Measurements from ENCODE around the gene USP5. TPM values are rescaled to one million over a fixed set of nuclear protein-coding genes. Genes with fewer than 3 reads are reported as not detected.
A peak's percentile ranks its signal among the peaks of the same experiment; 100 is the strongest.
"Not testable (repeated sequence)": the region's sequence is repeated elsewhere in the genome, so short reads cannot be mapped to it uniquely, and the experiment has no call there.

The USP5 gene
- total RNA-seq, 2 donors from 2014 or later: 120 to 257 TPM

DNA sequence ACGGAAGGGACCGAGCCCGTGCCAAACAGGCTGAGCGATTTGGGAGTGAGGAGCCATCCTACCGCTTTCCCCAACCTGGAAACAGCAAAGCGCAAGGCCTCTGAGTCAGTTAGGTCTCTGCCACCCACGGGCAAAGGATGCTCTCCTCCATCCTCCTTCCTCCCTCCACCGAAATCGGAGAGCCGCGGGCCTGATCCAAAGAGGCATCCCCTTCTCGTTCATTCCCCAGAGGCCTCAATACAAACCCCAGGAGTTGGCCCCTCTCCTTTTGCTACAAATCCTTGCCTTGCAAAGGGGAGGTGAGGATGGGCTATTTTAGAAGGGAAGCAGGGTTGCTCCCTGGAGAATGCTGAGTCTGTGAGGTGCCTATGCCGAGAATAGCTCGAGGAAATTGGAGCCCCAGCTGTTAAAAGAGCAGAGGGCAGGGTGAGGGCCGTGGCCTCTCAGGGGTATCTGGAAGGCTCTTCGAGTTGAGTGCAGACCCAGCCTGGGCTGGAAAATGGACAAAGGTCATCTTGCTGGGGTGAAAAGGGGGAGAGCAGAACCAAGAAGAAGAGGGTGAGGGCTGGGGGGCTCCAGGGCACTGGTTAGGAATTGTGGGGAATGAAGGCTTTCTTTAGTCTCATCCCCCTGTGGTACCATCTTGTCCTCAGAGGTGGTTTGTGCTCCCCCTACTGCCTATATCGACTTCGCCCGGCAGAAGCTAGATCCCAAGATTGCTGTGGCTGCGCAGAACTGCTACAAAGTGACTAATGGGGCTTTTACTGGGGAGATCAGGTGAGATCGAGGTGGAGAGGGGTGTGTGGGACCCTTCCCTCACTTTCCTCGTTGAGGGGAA, 16.5 kb downstream of the USP5 start:
- H3K4me1 Mint-ChIP-seq: peaks cover 57% of the 10 kb centered on the region
- peak overlapping the region; percentile 99 for H3K4me3 ChIP-seq (ENCODE audit: low read length)
- no peaks in the 10 kb centered on the region for H3K27me3 Mint-ChIP-seq (ENCODE audit: insufficient read depth)
- TF ChIP-seq, protein P1, sequence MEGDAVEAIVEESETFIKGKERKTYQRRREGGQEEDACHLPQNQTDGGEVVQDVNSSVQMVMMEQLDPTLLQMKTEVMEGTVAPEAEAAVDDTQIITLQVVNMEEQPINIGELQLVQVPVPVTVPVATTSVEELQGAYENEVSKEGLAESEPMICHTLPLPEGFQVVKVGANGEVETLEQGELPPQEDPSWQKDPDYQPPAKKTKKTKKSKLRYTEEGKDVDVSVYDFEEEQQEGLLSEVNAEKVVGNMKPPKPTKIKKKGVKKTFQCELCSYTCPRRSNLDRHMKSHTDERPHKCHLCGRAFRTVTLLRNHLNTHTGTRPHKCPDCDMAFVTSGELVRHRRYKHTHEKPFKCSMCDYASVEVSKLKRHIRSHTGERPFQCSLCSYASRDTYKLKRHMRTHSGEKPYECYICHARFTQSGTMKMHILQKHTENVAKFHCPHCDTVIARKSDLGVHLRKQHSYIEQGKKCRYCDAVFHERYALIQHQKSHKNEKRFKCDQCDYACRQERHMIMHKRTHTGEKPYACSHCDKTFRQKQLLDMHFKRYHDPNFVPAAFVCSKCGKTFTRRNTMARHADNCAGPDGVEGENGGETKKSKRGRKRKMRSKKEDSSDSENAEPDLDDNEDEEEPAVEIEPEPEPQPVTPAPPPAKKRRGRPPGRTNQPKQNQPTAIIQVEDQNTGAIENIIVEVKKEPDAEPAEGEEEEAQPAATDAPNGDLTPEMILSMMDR (conservative IDR thresholded peaks at IDR 0.05): no peak
- H3K4me1 ChIP-seq (ENCODE audit: control insufficient read depth, insufficient read depth, low read length): peaks cover 8% of the 10 kb centered on the region
- H3K9me3 Mint-ChIP-seq: no peaks in the 10 kb centered on the region
- peaks cover 61% of the 10 kb centered on the region for H3K36me3 Mint-ChIP-seq (ENCODE audit: low read depth)
- H3K27ac ChIP-seq (ENCODE audit: low read depth, low read length): peak overlapping the region; percentile 47
- H3K27me3 ChIP-seq (ENCODE audit: control insufficient read depth, insufficient read depth, low read length, poor library complexity, severe bottlenecking): no peaks in the 10 kb centered on the region
- H3K4me3 Mint-ChIP-seq: peak overlapping the region; percentile 95
- peak overlapping the region; percentile 77 for H3K9ac ChIP-seq (ENCODE audit: extremely low read depth, low read length, poor library complexity, severe bottlenecking)
- H3K9me3 ChIP-seq (ENCODE audit: control insufficient read depth, low read length): no peaks in the 10 kb centered on the region
- 8 to 10% methylated on average over 6 to 22 of the region's 22 CpGs for WGBS, 2 experiments (ENCODE audit: insufficient coverage in 1 of 2, insufficient read length in 1 of 2)
- H3K27ac Mint-ChIP-seq: peak overlapping the region; percentile 93
- peak; percentile 65 for DNase-seq
- H3K36me3 ChIP-seq (ENCODE audit: control insufficient read depth, insufficient read depth, low read length): peaks cover 45% of the 10 kb centered on the region

GRCh38 chr12:6869049-6870021, 17.4 kb downstream of the USP5 start:
- Mint-ChIP-seq H3K27ac (peak overlapping the region; percentile 93), H3K4me3 (peak overlapping the region; percentile 95), H3K27me3 (ENCODE audit: insufficient read depth) (no peaks in the 10 kb centered on the region), H3K4me1 (peaks cover 60% of the 10 kb centered on the region), H3K9me3 (no peaks in the 10 kb centered on the region), H3K36me3 (ENCODE audit: low read depth) (peaks cover 51% of the 10 kb centered on the region)
- H3K9me3 ChIP-seq (ENCODE audit: control insufficient read depth, low read length): no peaks in the 10 kb centered on the region
- peak overlapping the region; percentile 99 for H3K4me3 ChIP-seq (ENCODE audit: low read length)
- WGBS, 2 experiments (ENCODE audit: insufficient coverage in 1 of 2, insufficient read length in 1 of 2): 37 to 47% methylated on average over 6 to 12 of the region's 12 CpGs
- TF ChIP-seq, protein P1 (conservative IDR thresholded peaks at IDR 0.05): peak; percentile 100
- DNase-seq: peak; percentile 99
- no peak overlapping the region for H3K27ac ChIP-seq (ENCODE audit: low read depth, low read length)
- peak overlapping the region; percentile 77 for H3K9ac ChIP-seq (ENCODE audit: extremely low read depth, low read length, poor library complexity, severe bottlenecking)
- peaks cover 8% of the 10 kb centered on the region for H3K4me1 ChIP-seq (ENCODE audit: control insufficient read depth, insufficient read depth, low read length)
- H3K36me3 ChIP-seq (ENCODE audit: control insufficient read depth, insufficient read depth, low read length): peaks cover 38% of the 10 kb centered on the region
- no peaks in the 10 kb centered on the region for H3K27me3 ChIP-seq (ENCODE audit: control insufficient read depth, insufficient read depth, low read length, poor library complexity, severe bottlenecking)

- Mint-ChIP-seq H3K27ac (peak overlapping the region; percentile 93), H3K4me3 (peak overlapping the region; percentile 97), H3K36me3 (ENCODE audit: low read depth) (peaks cover 42% of the 10 kb centered on the region), H3K4me1 (peaks cover 63% of the 10 kb centered on the region)
- H3K27me3 ChIP-seq (ENCODE audit: control insufficient read depth, insufficient read depth, low read length, poor library complexity, severe bottlenecking); H3K4me3 ChIP-seq (ENCODE audit: low read length); H3K9me3 Mint-ChIP-seq; H3K4me1 ChIP-seq (ENCODE audit: control insufficient read depth, insufficient read depth, low read length); DNase-seq; H3K27me3 Mint-ChIP-seq (ENCODE audit: insufficient read depth); H3K27ac ChIP-seq (ENCODE audit: low read depth, low read length); H3K9me3 ChIP-seq (ENCODE audit: control insufficient read depth, low read length); H3K9ac ChIP-seq (ENCODE audit: extremely low read depth, low read length, poor library complexity, severe bottlenecking): not testable (repeated sequence)
- WGBS, 2 experiments (ENCODE audit: insufficient coverage in 1 of 2, insufficient read length in 1 of 2): 100% methylated on average over 1 of the region's 4 CpGs
- H3K36me3 ChIP-seq (ENCODE audit: control insufficient read depth, insufficient read depth, low read length): peaks cover 35% of the 10 kb centered on the region
These were observed 18.4 kb downstream of the USP5 start for GRCh38 chr12:6870304-6870703.
